GM10266 (cell line): ENCODE results near the gene RGS6.

Experiments used
- DNase-seq: peaks from one replicate; pipeline ENCODE4 v3.0.0; 2012; ENCODE audit errors: extremely low spot score
- CTCF ChIP-seq: IDR thresholded peaks from 2 replicates; pipeline ENCODE4 v1.5.1; 2012; ENCODE audit warnings: mild to moderate bottlenecking, low read depth; ENCODE audit not compliant: control insufficient read depth, insufficient read depth; ENCODE audit errors: missing control alignments

Gene RGS6

GRCh38 chr14:71956920-71957563 is 24.8 kb downstream of the RGS6 start:
- DNase-seq: no peak
- no peak for TF ChIP-seq CTCF

DNA sequence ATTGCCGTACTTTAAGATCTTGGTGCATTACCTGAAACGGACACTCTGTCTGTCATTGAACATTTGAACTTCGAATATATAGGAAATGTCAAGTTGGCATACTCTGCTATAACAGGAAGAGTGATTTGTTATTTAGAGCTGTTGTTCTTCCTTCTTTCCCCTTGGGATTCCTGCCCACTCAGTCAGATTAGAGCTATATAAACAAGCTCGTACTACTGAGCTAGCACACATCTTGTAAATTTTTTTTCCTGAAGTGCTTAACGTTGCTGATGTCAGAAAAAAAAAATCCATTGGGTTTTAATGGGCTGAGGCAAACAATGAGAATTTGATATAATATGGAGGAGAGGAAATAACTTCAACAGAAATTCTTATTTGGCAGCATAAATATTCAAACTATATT is 26.8 kb downstream of the RGS6 start:
- no peak for TF ChIP-seq CTCF
- DNase-seq: no peak

DNA sequence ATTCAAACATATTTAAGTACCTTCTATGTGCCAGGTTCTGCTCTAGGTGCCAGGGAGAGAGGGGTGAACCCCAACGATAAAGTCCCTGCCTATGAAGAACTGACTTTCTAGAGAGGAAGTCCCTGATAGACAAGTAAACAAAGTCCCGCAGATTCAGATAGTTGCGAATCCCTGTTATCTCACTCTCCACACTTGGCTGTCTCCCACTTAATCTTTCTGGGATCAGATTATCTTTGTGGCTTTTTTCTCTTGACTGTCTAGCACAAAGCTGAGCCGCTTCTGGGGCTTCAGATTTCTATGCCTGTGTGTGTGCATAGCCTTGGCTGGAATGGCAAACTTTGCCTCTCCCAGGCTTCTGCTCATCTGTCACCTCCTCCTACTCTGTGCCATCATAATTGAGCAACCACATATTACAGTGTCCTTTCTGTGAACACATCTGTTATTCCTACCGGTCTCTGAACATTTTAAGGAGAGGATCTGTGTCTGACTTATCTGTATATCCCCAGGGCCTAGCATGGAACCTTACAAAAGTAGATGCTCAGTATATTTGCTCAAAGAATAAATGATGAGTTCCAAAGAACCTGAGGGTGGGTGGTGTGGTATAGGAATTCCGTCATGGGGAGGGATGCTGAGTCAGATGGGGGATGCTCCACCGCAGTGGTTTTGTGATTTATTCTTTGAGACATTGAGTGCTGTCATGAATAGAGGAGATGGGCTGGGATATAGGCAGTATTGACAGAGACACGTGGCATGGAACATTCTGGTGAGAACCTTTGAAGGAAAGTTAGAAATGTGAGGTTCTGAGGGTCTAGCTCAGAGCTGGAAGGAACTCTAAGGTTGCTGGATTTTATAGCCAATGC is 28.5 kb downstream of the RGS6 start:
- no peak for DNase-seq
- no peak for TF ChIP-seq CTCF

DNA sequence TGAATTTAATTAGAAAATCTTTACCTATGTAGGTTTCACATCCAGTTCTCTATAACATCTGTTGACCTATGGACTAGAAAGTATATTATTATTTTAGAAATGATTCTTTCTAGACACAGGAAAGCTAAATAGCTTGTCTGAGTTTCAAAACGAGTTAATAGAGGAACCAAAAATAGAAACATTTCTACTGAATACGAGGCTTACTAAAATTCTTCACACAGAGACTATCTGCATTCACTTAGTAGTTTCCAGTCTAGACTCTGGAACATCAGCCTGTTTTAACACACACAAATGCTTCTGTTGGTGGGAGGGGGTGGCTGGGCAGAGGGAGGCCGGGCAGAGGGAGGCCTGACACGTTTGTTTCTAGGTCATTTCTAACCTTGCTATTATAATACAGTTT is 29.7 kb downstream of the RGS6 start:
- DNase-seq: no peak
- TF ChIP-seq CTCF: no peak

- no peak for DNase-seq
- TF ChIP-seq CTCF: no peak
Observed at GRCh38 chr14:71964716-71965115, 32.5 kb downstream of the RGS6 start.

- DNase-seq: no peak
- no peak for TF ChIP-seq CTCF
Observed at GRCh38 chr14:71966528-71966927, 34.3 kb downstream of the RGS6 start.

DNA sequence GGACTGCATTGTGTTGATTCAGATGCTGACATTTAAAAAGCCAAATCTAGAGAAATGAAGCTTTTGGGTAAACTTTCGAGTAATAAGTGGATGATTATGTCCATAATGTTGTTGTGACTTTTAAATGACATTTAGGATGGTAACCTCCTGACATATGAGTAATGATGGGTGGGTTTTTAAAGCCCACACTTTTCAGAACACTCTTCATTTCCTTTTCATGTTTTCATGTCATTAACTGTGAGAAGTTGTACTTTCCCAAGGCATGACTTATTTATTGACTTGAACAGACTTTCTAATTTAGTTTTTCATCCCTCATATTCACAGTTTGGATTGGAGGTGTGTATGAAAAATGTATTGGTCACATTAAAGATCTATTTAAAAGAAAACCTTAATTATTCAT is 35.5 kb downstream of the RGS6 start:
- DNase-seq: no peak
- TF ChIP-seq CTCF: no peak
